Sigmoid colon (tissue), 7 donors: Measurements from ENCODE around the gene NOS1AP. TPM values are rescaled to one million over a fixed set of nuclear protein-coding genes. Genes with fewer than 3 reads are reported as not detected.
A peak's percentile ranks its signal among the peaks of the same experiment; 100 is the strongest.

Source experiments
- DNase-seq: peaks from one replicate; pipeline ENCODE4 v3.0.0-alpha.2; 2019
- H3K27ac ChIP-seq, 4 donors: fragments of 200-600 bp; sonication (generic); one replicate each; pipeline ENCODE4 v1.5.1; 2016 to 2019; ENCODE audit warnings: mild to moderate bottlenecking in 1 of 4
- H3K27me3 ChIP-seq, 3 donors: fragments of 200-600 bp; sonication (generic); one replicate each; pipeline ENCODE4 v1.5.1; 2019; ENCODE audit warnings: mild to moderate bottlenecking in 1 of 3
- H3K36me3 ChIP-seq, 4 donors: fragments of 200-600 bp; sonication (generic); one replicate each; pipeline ENCODE4 v1.5.1; 2016 to 2019
- H3K4me1 ChIP-seq, 4 donors: fragments of 200-600 bp; sonication (generic); one replicate each; pipeline ENCODE4 v1.5.1; 2017 to 2019
- H3K4me3 ChIP-seq, 4 donors: fragments of 200-600 bp; sonication (generic); one replicate each; pipeline ENCODE4 v1.5.1; 2017 to 2019; ENCODE audit warnings: mild to moderate bottlenecking in 2 of 4, moderate library complexity in 1 of 4
- H3K9me3 ChIP-seq, 4 donors: fragments of 200-600 bp in 3 of 4; sonication (generic) in 3 of 4; one replicate each; pipeline versions ENCODE4 v1.5.1 to v1.6.1; 2013 to 2019
- EP300 ChIP-seq, 4 donors: sonication (generic); formaldehyde crosslinking; IDR thresholded peaks; one replicate each; pipeline ENCODE4 v1.6.1; 2017; ENCODE audit warnings: antibody characterized with exemption in 4 of 4
- POLR2A ChIP-seq, 2 donors: fragments of 450-650 bp; IDR thresholded peaks; one replicate each; pipeline ENCODE4 v1.6.1; 2016; ENCODE audit warnings: antibody characterized with exemption in 2 of 2, mild to moderate bottlenecking in 2 of 2, moderate library complexity in 2 of 2
- POLR2AphosphoS5 ChIP-seq, 4 donors: sonication (generic); formaldehyde crosslinking; IDR thresholded peaks; one replicate each; pipeline ENCODE4 v1.6.1; 2017; ENCODE audit warnings: antibody characterized with exemption in 4 of 4
- WGBS, 2 donors: extraction: QIAGEN DNeasy Blood & Tissue Kit; methylation state at CpG; one replicate each; pipeline ENCODE4 v1.1.7; 2013; 5-methylcytosine and 5-hydroxymethylcytosine counted together
- intact Hi-C: fragments of 100-400 bp; cut with DNase I; formaldehyde crosslinking; loops from one replicate; pipeline ENCODE4 v1.15.1; 2023
- polyA plus RNA-seq, 3 donors: library from polyadenylated mRNA; stranded (reverse); fragments of 200-250 nt; gene quantifications; one replicate each; pipeline ENCODE4 v1.2.3, GENCODE V29; 2013
- total RNA-seq, 4 donors: library from RNA; depleted of rRNA; stranded (reverse); fragments of >200 nt; gene quantifications; one replicate each; pipeline ENCODE4 v1.1.0, GENCODE V29; 2016
- TF ChIP-seq, protein P1 (sequence below), 4 experiments: fragments of 450-650 bp in 3 of 4; fragments of 200-600 bp in 1 of 4; IDR thresholded peaks; one replicate each; pipeline ENCODE4 v1.5.1; 2016 to 2019; ENCODE audit warnings: antibody characterized with exemption in 4 of 4, mild to moderate bottlenecking in 3 of 4, moderate library complexity in 2 of 4
- donor health status: healthy with polysubstance abuse.
- donor health status: Bipolar disorder and iron deficiency.
- donor health status: healthy.

The NOS1AP gene
- total and polyA plus RNA-seq, 7 donors, result 1.2 to 11.9 (median 4.6) TPM

DNA sequence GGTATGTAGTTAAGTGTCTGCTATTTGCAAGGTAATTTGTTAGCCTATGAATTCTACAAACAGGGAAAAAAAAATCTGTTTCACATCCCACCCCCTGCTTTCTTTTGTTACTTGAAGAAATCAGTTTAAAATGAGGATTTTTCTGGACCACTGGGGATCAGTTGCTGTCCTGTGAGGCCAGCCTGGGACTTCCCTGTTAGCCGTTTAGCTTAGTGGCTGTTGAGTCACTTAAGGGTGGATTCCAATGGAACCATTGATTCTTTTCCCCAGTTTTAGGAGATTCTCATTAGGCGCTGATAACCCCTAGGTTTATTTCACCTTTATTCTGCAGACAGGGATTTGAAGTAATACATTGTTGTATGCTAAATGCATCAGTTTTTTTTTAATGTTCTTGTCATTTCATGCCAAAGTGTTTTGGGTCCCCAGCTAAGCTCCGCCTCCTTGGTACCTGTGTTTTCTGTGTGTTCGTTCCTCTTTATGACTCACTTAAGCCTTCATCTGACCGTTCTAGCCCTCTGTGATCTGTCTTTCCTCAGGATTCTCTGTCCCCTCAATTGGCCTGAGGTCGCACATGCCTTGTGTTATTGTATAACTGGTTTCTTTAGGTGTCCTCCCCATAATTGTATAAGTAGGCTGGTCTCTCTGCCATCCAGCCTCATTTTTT is 59.3 kb downstream of the NOS1AP start:
- DNase-seq, result no peak

DNA sequence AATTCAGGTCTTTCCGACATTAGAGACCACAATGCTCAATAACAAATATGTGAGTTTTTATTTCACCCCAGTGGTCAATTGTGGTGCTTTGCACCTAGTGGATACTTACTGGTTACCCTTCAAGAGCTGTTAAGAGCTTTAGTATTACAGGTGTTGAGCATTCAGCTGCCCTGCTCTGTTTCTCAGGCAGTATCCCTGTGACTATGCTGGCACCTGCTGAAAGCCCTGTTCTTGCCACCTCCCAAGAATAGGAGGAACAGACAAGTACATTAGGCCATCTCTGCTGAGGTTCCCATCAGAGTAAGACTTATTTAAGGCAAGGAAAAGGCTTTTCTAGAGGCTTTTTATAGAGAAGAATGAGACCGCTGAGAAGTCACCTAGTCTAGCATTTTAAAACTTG is 60.8 kb downstream of the NOS1AP start:
- Histone ChIP-seq H3K4me3 (no peak overlapping the region), H3K4me1 (peaks cover 0 to 50% (median 31%) of the 10 kb centered on the region in 4 donors), H3K27ac (peak overlapping the region in 2 of 4 donors; percentile 36 to 70), H3K9me3 (peaks cover 0 to under 1% (median 0%) of the 10 kb centered on the region in 4 donors), H3K36me3 (no peaks in the 10 kb centered on the region), H3K27me3 (no peaks in the 10 kb centered on the region)
- TF ChIP-seq, protein P1, sequence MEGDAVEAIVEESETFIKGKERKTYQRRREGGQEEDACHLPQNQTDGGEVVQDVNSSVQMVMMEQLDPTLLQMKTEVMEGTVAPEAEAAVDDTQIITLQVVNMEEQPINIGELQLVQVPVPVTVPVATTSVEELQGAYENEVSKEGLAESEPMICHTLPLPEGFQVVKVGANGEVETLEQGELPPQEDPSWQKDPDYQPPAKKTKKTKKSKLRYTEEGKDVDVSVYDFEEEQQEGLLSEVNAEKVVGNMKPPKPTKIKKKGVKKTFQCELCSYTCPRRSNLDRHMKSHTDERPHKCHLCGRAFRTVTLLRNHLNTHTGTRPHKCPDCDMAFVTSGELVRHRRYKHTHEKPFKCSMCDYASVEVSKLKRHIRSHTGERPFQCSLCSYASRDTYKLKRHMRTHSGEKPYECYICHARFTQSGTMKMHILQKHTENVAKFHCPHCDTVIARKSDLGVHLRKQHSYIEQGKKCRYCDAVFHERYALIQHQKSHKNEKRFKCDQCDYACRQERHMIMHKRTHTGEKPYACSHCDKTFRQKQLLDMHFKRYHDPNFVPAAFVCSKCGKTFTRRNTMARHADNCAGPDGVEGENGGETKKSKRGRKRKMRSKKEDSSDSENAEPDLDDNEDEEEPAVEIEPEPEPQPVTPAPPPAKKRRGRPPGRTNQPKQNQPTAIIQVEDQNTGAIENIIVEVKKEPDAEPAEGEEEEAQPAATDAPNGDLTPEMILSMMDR (IDR thresholded peaks at IDR 0.05), result no peak
- TF ChIP-seq EP300 (IDR thresholded peaks at IDR 0.05) (no peak), POLR2AphosphoS5 (IDR thresholded peaks at IDR 0.05) (no peak), POLR2A (IDR thresholded peaks at IDR 0.05) (no peak)
- DNase-seq, result no peak
- intact Hi-C loops, result loop anchor here (5.0 kb wide), 1 partner anchor 82 kb away; no protein-coding TSS in a partner anchor
- WGBS, 2 donors, result 72 to 96% methylated on average over 2 of the region's 2 CpGs

More for the DNA sequence above, 59.3 kb downstream of the NOS1AP start:
- H3K36me3 ChIP-seq, result no peaks in the 10 kb centered on the region
- WGBS, 2 donors, result 84% methylated on average over 6 of the region's 6 CpGs
- peaks cover 0 to 45% (median 28%) of the 10 kb centered on the region in 4 donors for H3K4me1 ChIP-seq
- H3K9me3 ChIP-seq, result peaks cover 0 to 2% (median 0%) of the 10 kb centered on the region in 4 donors
- no peak overlapping the region for H3K27ac ChIP-seq
- intact Hi-C loops, result no loop called here
- no peak overlapping the region for H3K4me3 ChIP-seq
- TF ChIP-seq POLR2AphosphoS5 (IDR thresholded peaks at IDR 0.05) (no peak), POLR2A (IDR thresholded peaks at IDR 0.05) (no peak), EP300 (IDR thresholded peaks at IDR 0.05) (no peak)
- TF ChIP-seq, protein P1 (IDR thresholded peaks at IDR 0.05), result no peak
- no peaks in the 10 kb centered on the region for H3K27me3 ChIP-seq

DNA sequence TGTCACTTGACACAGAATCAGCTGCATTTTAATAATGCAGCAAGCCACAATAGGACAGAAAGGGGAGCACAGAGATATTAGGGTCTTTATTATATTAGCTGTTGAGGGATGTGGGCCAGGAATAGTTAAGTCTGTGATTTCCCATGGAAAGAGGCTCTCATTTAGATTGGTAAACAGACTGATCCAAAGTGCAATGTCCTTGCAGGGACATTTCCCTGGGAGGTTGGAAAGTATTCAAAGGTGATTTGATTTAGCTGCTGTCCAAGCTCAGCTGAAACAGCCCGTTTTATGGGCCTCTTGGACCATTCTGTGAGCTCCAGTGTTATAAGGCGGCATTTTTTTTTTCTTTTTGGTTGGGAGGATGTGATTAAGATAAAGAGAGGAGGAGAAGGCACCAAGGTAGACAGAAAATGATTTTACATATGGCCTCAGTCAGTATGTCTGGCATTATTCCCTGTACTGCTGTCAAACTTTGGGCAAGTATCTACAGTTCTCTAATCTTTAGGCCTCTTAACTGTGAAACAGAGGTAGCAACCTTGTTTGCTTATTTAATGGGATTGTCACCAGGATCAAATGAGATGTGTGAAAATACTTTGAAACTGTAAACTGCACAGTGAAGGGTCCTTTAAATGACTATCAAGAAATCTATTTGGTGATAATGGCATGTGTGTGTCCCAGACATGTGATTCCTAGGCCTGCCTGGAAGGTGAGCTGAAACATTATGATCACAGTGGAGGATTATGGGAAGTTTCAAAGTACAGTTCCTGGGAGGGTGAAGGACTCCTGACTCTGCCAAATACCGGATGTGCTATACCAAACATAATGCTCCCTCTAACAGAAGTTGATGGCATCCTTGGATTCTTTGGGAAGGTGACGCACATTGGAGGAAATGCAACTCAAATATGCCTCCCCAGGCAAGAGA is 62.2 kb downstream of the NOS1AP start:
- no peak for DNase-seq
- WGBS, 2 donors, result 8 to 56% methylated on average over 4 of the region's 4 CpGs
- peak overlapping the region in 3 of 4 donors; percentile 36 to 70 (median 62) for H3K27ac ChIP-seq
- peaks cover 0 to 64% (median 37%) of the 10 kb centered on the region in 4 donors for H3K4me1 ChIP-seq
- TF ChIP-seq EP300 (IDR thresholded peaks at IDR 0.05) (no peak), POLR2AphosphoS5 (IDR thresholded peaks at IDR 0.05) (peak in 3 of 4 donors; percentile 15 to 58 (median 45))
- no peaks in the 10 kb centered on the region for H3K36me3 ChIP-seq
- H3K27me3 ChIP-seq, result no peaks in the 10 kb centered on the region
- no peaks in the 10 kb centered on the region for H3K9me3 ChIP-seq
- intact Hi-C loops, result loop anchor here (5.0 kb wide), 1 partner anchor 81 kb away; no protein-coding TSS in a partner anchor
- H3K4me3 ChIP-seq, result no peak overlapping the region

- Histone ChIP-seq H3K4me1 (peaks cover 0 to 83% (median 51%) of the 10 kb centered on the region in 4 donors), H3K27me3 (no peaks in the 10 kb centered on the region), H3K4me3 (no peak overlapping the region), H3K9me3 (no peaks in the 10 kb centered on the region), H3K36me3 (no peaks in the 10 kb centered on the region), H3K27ac (peak overlapping the region in 1 of 4 donors; percentile 0)
- WGBS, 2 donors, result 62 to 80% methylated on average over 2 of the region's 2 CpGs
- intact Hi-C loops, result loop anchor here (5.0 kb wide), 1 partner anchor 79 kb away; no protein-coding TSS in a partner anchor
- TF ChIP-seq POLR2AphosphoS5 (IDR thresholded peaks at IDR 0.05) (no peak), POLR2A (IDR thresholded peaks at IDR 0.05) (no peak), EP300 (IDR thresholded peaks at IDR 0.05) (no peak)
- TF ChIP-seq, protein P1 (IDR thresholded peaks at IDR 0.05), result no peak
- no peak for DNase-seq
Measured at GRCh38 chr1:162133566-162133965, 64.1 kb downstream of the NOS1AP start.
